ENCODE data around the gene VRTN. TPM values are rescaled to one million over a fixed set of nuclear protein-coding genes. Genes with fewer than 3 reads are reported as not detected.

VRTN gene
- total RNA-seq, 1 donor from 2014 or later, result not detected

DNA sequence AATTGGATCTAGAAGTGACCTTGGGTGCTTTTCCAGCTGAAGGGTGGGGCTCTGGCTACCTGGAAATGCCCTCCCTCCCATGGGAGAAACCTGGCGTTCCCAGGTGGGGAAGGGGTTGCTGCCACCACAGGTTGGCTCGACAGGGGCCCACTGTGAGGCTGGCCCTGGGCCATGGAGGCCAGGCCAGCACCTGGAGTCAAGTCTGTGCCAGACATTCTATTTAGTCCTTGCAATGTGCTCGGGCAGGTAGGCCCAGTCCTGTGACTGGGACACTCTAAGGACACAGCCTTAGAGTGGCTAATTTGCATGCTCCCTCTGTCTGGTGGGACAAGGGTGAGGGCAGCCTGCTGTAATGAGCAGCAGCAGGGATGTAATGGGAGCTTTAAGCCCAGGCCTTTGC is 11.9 kb downstream of the VRTN start:
- TF ChIP-seq, protein P1, sequence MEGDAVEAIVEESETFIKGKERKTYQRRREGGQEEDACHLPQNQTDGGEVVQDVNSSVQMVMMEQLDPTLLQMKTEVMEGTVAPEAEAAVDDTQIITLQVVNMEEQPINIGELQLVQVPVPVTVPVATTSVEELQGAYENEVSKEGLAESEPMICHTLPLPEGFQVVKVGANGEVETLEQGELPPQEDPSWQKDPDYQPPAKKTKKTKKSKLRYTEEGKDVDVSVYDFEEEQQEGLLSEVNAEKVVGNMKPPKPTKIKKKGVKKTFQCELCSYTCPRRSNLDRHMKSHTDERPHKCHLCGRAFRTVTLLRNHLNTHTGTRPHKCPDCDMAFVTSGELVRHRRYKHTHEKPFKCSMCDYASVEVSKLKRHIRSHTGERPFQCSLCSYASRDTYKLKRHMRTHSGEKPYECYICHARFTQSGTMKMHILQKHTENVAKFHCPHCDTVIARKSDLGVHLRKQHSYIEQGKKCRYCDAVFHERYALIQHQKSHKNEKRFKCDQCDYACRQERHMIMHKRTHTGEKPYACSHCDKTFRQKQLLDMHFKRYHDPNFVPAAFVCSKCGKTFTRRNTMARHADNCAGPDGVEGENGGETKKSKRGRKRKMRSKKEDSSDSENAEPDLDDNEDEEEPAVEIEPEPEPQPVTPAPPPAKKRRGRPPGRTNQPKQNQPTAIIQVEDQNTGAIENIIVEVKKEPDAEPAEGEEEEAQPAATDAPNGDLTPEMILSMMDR (conservative IDR thresholded peaks at IDR 0.05; ENCODE audit: low read depth, low read length), result no peak
- no peak overlapping the region for H3K4me3 ChIP-seq (ENCODE audit: low read depth, low read length)
- DNase-seq (ENCODE audit: low read depth), result no peak

DNA sequence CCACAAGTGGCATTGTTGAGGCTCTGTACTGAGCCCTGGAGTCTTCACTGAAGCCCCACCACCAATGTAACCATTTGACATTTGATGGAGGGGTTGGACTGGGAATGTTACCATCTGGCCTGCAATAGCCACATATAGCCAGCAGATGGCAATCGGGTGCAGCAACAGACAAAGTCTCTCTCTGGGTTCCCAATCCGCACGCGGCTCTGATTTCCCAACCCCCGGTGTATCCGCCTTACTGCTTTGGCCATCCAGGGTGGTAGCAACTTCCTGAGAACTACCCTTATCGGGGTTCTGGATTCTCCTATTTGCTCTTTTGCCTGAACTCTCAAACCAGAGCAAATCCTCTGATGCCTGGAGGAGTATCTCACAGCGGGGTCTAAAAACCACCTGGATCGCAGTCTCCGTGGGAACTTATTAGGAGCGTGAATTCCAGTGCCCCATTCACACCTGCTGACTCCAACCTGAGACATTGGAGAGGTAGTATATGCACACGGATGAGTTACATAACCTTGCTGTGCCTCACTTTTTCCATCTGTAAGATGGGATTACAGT is 14.2 kb downstream of the VRTN start:
- H3K4me3 ChIP-seq (ENCODE audit: low read depth, low read length), result no peak overlapping the region
- TF ChIP-seq, protein P1 (conservative IDR thresholded peaks at IDR 0.05; ENCODE audit: low read depth, low read length), result peak; percentile 98

DNA sequence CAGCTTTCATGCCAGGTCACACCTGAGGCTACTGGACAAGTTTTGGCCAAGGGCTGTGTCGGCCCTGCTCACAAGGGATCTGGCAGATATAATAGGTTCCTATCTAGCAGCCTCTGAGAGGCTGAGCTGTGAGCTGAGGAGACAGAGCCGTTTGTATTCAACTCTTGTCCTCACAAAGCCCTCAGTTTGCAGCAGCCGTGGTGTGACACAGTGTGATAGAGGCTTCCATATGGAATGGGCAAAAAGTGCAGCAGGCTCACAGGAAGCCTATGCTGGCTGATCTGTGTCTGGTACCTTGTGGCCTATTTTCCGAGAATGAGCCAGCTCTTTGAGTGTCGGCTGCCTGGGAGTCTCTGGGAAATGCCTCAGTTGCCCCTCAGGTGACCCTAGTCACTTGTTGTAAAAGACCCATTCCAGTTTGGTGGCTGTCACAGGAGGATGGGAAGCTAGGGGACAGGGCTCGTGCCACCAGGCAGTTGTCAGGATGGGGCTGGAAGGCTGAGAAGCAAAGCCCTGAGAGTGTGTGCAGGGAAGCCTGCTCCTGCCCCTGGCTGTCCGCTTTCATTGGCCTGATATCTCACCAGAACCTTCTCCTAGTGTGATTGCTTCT is 16.1 kb downstream of the VRTN start:
- no peak for DNase-seq (ENCODE audit: low read depth)
- TF ChIP-seq, protein P1 (conservative IDR thresholded peaks at IDR 0.05; ENCODE audit: low read depth, low read length), result no peak
- H3K4me3 ChIP-seq (ENCODE audit: low read depth, low read length), result no peak overlapping the region

More for the DNA sequence above, 14.2 kb downstream of the VRTN start:
- DNase-seq (ENCODE audit: low read depth), result no peak

DNA sequence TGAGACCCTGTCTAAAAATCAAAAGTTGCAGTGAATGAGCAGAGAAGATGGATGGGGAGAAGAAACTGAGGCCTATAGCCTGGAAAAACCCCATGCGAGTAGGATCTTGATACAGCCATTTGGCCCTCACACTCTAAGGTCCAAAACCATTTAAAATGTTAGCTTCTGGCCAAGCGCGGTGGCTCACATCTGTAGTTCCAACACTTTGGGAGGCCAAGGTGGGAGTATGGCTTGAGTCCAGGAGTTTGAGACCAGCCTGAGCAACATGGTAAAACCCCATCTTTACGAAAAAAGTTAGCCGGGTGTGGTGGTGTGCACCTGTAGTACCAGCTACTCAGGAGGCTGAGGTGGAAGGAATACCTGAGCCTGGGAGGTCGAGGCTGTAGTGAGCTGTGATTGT is 19.8 kb downstream of the VRTN start:
- no peak for DNase-seq (ENCODE audit: low read depth)
- TF ChIP-seq, protein P1 (conservative IDR thresholded peaks at IDR 0.05; ENCODE audit: low read depth, low read length), result no peak
- no peak overlapping the region for H3K4me3 ChIP-seq (ENCODE audit: low read depth, low read length)

DNA sequence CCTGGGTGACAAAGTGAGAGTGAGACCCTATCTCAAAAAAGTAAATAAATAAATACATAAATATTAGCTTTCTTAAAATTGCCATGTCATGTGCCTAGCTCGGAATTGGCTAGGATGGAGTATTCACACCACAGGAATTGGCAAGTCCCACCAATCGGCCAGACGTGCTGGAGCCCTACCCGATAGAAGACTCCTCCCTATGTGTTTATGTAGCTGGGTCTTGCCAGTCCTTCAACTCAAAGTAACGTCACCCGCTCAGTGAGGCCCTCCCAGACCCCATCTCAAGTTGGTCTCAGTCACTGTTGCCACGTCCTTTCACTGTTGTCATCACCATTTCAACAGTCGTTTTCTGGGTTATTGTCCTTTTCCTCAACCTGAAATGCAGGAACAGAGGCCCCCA is 20.2 kb downstream of the VRTN start:
- no peak overlapping the region for H3K4me3 ChIP-seq (ENCODE audit: low read depth, low read length)
- TF ChIP-seq, protein P1 (conservative IDR thresholded peaks at IDR 0.05; ENCODE audit: low read depth, low read length), result no peak
- no peak for DNase-seq (ENCODE audit: low read depth)

DNA sequence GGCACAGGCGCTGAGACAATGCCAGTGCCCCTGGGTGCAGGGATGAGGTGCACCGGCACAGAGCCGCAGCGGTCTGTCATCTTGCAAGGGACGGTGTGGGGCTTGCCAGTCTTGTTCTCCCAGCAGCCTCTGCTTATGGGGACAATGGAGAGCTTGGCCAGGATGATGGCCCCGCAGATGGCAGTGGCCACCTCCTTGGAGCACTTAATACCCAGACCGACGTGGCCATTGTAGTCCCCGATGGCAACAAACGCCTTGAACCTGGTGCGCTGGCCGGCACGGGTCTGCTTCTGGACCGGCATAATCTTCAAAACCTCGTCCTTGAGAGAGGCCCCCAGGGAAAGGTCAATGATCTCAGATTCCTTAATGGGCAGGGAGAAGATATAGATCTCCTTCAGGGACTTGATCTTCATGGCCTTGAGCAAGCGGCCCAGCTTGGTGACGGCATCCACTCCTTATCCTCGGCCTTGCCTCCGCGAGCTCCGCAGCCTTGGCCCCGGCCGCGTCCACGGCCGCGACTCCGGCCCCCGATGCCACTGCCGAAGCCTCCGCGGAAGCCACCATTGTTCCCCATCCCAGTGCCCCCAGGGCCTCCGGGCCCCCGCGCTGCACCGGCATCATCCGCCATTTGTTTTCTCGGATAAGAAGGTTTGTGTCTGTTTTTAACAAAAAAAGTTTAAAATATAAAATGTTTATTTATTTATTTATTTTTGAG is 29.9 kb downstream of the VRTN start:
- TF ChIP-seq, protein P1 (conservative IDR thresholded peaks at IDR 0.05; ENCODE audit: low read depth, low read length), result no peak
- DNase-seq (ENCODE audit: low read depth), result no peak

More for the DNA sequence above, 29.9 kb downstream of the VRTN start:
- H3K4me3 ChIP-seq (ENCODE audit: low read depth, low read length), result no peak overlapping the region

Measured in epithelial cell of proximal tubule (primary cell).